Activated CD4-positive, alpha-beta T cell treated with anti-CD3 and anti-CD28 coated beads for 36 hours (primary cell): Measurements from ENCODE around the gene FAM3D. TPM values are rescaled to one million over a fixed set of nuclear protein-coding genes. Genes with fewer than 3 reads are reported as not detected.
"Not testable (repeated sequence)": the region's sequence is repeated elsewhere in the genome, so short reads cannot be mapped to it uniquely, and the experiment has no call there.

Experiments
- ATAC-seq: fragments of 200-7000 bp; cut with Tn5 transposase; one replicate; pipeline ENCODE4 v1.10.0; 2021; ENCODE audit warnings: mild to moderate bottlenecking, moderate library complexity
- CTCF ChIA-PET: fragments of 350-600 bp; sonication (Branson Sonifier 250); formaldehyde crosslinking; loops from one replicate; lab custom pipeline; 2021; ENCODE audit warnings: antibody characterized with exemption; lab: Charles Lee
- POLR2A ChIA-PET: fragments of 350-600 bp; sonication (Branson Sonifier 250); formaldehyde crosslinking; loops from one replicate; lab custom pipeline; 2021; ENCODE audit warnings: antibody characterized with exemption, inconsistent platforms; lab: Charles Lee
- DNase-seq: peaks from one replicate; pipeline ENCODE4 v3.0.0-alpha.2; 2020
- H3K27ac Mint-ChIP-seq: one replicate; pipeline ENCODE4 v1.8.0; 2021; ENCODE audit warnings: mixed read lengths
- H3K27me3 Mint-ChIP-seq: one replicate; pipeline ENCODE4 v1.8.0; 2021; ENCODE audit warnings: mixed read lengths
- H3K36me3 Mint-ChIP-seq: one replicate; pipeline ENCODE4 v1.8.0; 2021; ENCODE audit warnings: low read depth, mixed read lengths
- H3K4me1 Mint-ChIP-seq: one replicate; pipeline ENCODE4 v1.8.0; 2021; ENCODE audit warnings: mixed read lengths
- H3K4me3 Mint-ChIP-seq: one replicate; pipeline ENCODE4 v1.8.0; 2021; ENCODE audit warnings: mild to moderate bottlenecking, moderate library complexity, mixed read lengths
- H3K9me3 Mint-ChIP-seq: one replicate; pipeline ENCODE4 v1.8.0; 2021; ENCODE audit warnings: low read depth, mixed read lengths
- intact Hi-C, 2 experiments: fragments of 100-400 bp; cut with DNase I in 1 of 2; cut with micrococcal nuclease in 1 of 2; formaldehyde crosslinking; loops; one replicate each; pipeline versions ENCODE4 v1.14.2 to v1.15.1; 2022 to 2024; cut with DNase I, micrococcal nuclease
- total RNA-seq, 2 experiments: library from RNA; stranded (reverse); gene quantifications; one replicate each; pipeline ENCODE4 v1.2.3, GENCODE V29; 2021

FAM3D gene
- total RNA-seq, 2 experiments from 2014 or later = not detected

DNA sequence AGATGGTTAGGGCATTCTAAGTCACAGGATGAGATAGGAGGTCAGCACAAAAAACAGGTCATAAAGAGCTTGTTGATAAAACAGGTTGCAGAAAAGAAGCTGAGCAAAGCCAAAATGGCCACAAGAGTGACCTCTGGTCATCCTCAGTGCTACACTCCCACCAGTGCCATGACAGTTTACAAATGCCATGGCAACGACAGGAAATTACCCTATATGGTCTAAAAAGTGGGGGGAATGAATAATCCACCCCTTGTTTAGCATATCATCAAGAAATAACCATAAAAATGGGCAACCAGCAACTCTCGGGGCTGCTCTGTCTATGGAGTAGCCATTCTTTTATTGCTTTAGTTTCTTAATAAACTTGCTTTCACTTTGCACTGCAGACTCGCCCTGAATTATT lies 30.2 kb upstream of the FAM3D start:
- H3K4me1 Mint-ChIP-seq, H3K9me3 Mint-ChIP-seq, H3K27me3 Mint-ChIP-seq, DNase-seq, CTCF ChIA-PET, H3K27ac Mint-ChIP-seq, ATAC-seq, POLR2A ChIA-PET, H3K36me3 Mint-ChIP-seq, H3K4me3 Mint-ChIP-seq: not testable (repeated sequence)
- intact Hi-C loops = loop anchor here in 1 of 2 experiments (5.0 kb wide), 1 partner anchor 50 kb away; no protein-coding TSS in a partner anchor

GRCh38 chr3:58696093-58696492 lies 29.5 kb upstream of the FAM3D start:
- Mint-ChIP-seq H3K36me3 (no peaks in the 10 kb centered on the region), H3K27ac (no peak overlapping the region), H3K27me3 (peaks cover 7% of the 10 kb centered on the region), H3K4me3 (no peak overlapping the region), H3K4me1 (peaks cover 7% of the 10 kb centered on the region), H3K9me3 (peaks cover 6% of the 10 kb centered on the region)
- no peak for DNase-seq
- intact Hi-C loops = loop anchor here in 1 of 2 experiments (5.0 kb wide), 1 partner anchor 49 kb away; no protein-coding TSS in a partner anchor
- POLR2A ChIA-PET = no interaction called here
- CTCF ChIA-PET = interaction anchor here (0.6 kb wide), 1 partner anchor 75 kb away, joined by 4 read pairs; no protein-coding TSS in a partner anchor
- no peak for ATAC-seq

DNA sequence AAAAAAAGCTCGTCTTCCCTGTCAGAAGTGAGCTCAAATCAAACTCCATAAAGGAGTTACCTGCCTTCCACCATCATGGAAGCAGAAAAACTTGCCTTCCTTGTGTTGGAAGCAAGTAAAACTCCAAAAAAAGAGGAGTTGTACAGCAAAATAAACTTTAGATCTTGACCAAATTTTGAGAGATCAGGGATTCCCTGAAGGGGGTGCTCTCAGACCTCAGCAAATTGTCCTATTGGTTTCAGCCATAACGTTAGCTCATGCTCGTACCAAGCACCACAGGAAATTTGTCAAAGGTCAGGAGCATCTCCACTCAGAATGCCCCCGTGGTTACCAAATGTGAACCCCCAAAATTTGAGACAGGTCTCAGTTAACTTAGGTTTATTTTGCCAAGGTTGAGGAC lies 28.7 kb upstream of the FAM3D start:
- not testable (repeated sequence) for DNase-seq, H3K36me3 Mint-ChIP-seq, H3K27ac Mint-ChIP-seq

DNA sequence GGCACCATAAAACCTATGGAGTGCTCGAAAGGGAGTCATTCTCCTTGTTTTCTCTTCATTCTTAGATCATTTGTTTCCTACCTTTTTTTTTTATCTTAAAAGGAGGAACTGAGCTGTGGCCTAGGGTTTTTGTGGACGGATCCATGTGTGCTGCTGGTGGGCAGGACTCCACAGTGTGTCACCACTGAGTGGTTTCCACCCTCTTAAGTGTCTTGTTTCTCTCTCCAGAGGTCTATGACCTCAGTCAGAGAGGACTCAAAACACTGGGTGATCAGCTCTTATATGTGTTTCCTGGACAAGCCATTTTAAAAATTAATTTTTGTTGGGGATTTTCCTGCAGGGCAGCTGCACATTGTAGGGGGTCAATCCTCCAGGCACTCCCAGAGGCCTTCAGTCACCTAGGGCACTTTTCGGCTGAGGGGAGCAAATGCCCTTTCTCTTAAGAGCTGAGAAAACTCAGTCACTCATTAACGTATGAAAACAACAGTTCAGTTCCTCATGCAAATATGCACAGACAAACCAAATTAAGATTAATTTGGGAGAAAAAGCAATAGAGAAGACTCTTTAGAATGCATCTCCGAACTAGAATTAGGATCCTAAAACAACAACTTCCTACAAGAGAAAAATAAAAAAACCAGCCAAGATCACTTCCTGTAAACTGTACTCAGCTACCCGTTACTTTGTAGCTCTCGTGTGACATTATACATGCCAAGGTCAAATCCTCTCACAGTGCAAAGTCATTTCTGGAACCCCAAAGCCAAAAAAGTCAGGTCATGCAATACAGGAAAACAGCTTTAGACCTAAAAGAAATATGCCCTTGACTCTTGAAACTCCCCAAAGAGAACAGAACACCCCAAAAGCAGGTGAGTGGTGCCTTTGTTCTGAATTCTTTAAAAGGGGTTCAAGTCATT lies 27.6 kb upstream of the FAM3D start:
- Mint-ChIP-seq H3K4me3 (no peak overlapping the region), H3K27me3 (peaks cover 2% of the 10 kb centered on the region)

More for the DNA sequence above, 28.7 kb upstream of the FAM3D start:
- H3K9me3 Mint-ChIP-seq, H3K4me3 Mint-ChIP-seq, POLR2A ChIA-PET, H3K27me3 Mint-ChIP-seq, H3K4me1 Mint-ChIP-seq, ATAC-seq: not testable (repeated sequence)
- intact Hi-C loops = loop anchor here in 1 of 2 experiments (5.0 kb wide), 1 partner anchor 48 kb away; no protein-coding TSS in a partner anchor
- CTCF ChIA-PET = interaction anchor here (0.6 to 1.0 kb wide), 2 partner anchors 53 to 76 kb away, joined by 3 to 4 read pairs; no protein-coding TSS in a partner anchor

GRCh38 chr3:58692484-58692883 lies 25.9 kb upstream of the FAM3D start:
- DNase-seq (no peak), ATAC-seq (no peak)
- ChIA-PET POLR2A (no interaction called here), CTCF (no interaction called here)
- peaks cover 4% of the 10 kb centered on the region for H3K4me1 Mint-ChIP-seq
- H3K27me3 Mint-ChIP-seq = peaks cover 10% of the 10 kb centered on the region
- H3K27ac Mint-ChIP-seq = no peak overlapping the region
- peaks cover 10% of the 10 kb centered on the region for H3K9me3 Mint-ChIP-seq
- no peak overlapping the region for H3K4me3 Mint-ChIP-seq
- H3K36me3 Mint-ChIP-seq = no peaks in the 10 kb centered on the region
- intact Hi-C loops = no loop called here

More for the DNA sequence above, 27.6 kb upstream of the FAM3D start:
- ATAC-seq (no peak), DNase-seq (no peak)
- H3K4me1 Mint-ChIP-seq = peaks cover 7% of the 10 kb centered on the region
- no peak overlapping the region for H3K27ac Mint-ChIP-seq
- CTCF ChIA-PET = interaction anchor here (0.8 kb wide), 1 partner anchor 1904 kb away, joined by 3 read pairs; no protein-coding TSS in a partner anchor
- peaks cover 10% of the 10 kb centered on the region for H3K9me3 Mint-ChIP-seq
- POLR2A ChIA-PET = no interaction called here
- intact Hi-C loops = no loop called here
- H3K36me3 Mint-ChIP-seq = no peaks in the 10 kb centered on the region

GRCh38 chr3:58691997-58692396 lies 25.4 kb upstream of the FAM3D start:
- ATAC-seq (no peak), DNase-seq (no peak)
- intact Hi-C loops = no loop called here
- POLR2A ChIA-PET = no interaction called here
- Mint-ChIP-seq H3K4me3 (no peak overlapping the region), H3K4me1 (no peaks in the 10 kb centered on the region), H3K27ac (no peak overlapping the region), H3K36me3 (no peaks in the 10 kb centered on the region), H3K27me3 (peaks cover 10% of the 10 kb centered on the region), H3K9me3 (peaks cover 10% of the 10 kb centered on the region)
- CTCF ChIA-PET = no interaction called here

DNA sequence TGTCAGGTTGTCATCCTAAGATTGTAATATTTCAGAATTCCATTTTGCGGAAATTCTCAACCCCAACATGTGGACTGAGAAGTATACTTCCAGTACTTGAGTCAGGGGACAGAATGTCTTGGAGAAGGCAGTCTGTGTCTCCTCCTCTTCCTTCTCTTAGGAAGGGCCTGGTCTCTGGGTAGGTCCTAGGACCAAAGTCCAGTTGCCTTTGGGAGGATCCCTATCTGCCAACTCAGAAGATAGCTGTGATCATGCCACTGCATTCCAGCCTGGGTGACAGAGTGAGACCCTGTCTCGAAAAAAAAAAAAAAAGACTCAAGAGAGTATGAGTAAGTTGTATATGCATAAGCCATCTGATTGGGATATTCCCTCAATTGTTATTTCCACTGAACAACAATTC lies 23.9 kb upstream of the FAM3D start:
- no peak for DNase-seq
- intact Hi-C loops = no loop called here
- Mint-ChIP-seq H3K4me3 (no peak overlapping the region), H3K27ac (no peak overlapping the region), H3K36me3 (no peaks in the 10 kb centered on the region), H3K9me3 (peaks cover 10% of the 10 kb centered on the region), H3K27me3 (peaks cover 13% of the 10 kb centered on the region), H3K4me1 (no peaks in the 10 kb centered on the region)
- CTCF ChIA-PET = interaction anchor here (1.1 kb wide), 1 partner anchor 1738 kb away, joined by 3 read pairs; no protein-coding TSS in a partner anchor
- no peak for ATAC-seq
- POLR2A ChIA-PET = no interaction called here

GRCh38 chr3:58688574-58688973 lies 22.0 kb upstream of the FAM3D start:
- H3K4me1 Mint-ChIP-seq = peaks cover under 1% of the 10 kb centered on the region
- H3K9me3 Mint-ChIP-seq = peaks cover 10% of the 10 kb centered on the region
- ChIA-PET POLR2A (no interaction called here), CTCF (no interaction called here)
- peaks cover 19% of the 10 kb centered on the region for H3K27me3 Mint-ChIP-seq
- DNase-seq = no peak
- no peak overlapping the region for H3K4me3 Mint-ChIP-seq
- intact Hi-C loops = loop anchor here in 1 of 2 experiments (10.0 kb wide), 1 partner anchor 736 kb away; no protein-coding TSS in a partner anchor
- H3K27ac Mint-ChIP-seq = no peak overlapping the region
- ATAC-seq = no peak
- no peaks in the 10 kb centered on the region for H3K36me3 Mint-ChIP-seq

GRCh38 chr3:58686847-58687246 lies 20.3 kb upstream of the FAM3D start:
- Mint-ChIP-seq H3K9me3 (peaks cover 10% of the 10 kb centered on the region), H3K27ac (no peak overlapping the region), H3K36me3 (no peaks in the 10 kb centered on the region), H3K4me3 (no peak overlapping the region), H3K27me3 (peaks cover 21% of the 10 kb centered on the region), H3K4me1 (peaks cover 11% of the 10 kb centered on the region)
- ATAC-seq = no peak
- ChIA-PET CTCF (no interaction called here), POLR2A (no interaction called here)
- intact Hi-C loops = loop anchor here in 1 of 2 experiments (10.0 kb wide), 1 partner anchor 738 kb away; no protein-coding TSS in a partner anchor
- no peak for DNase-seq

GRCh38 chr3:58685641-58686040 lies 19.1 kb upstream of the FAM3D start:
- Mint-ChIP-seq H3K4me3 (no peak overlapping the region), H3K27me3 (peaks cover 25% of the 10 kb centered on the region), H3K27ac (no peak overlapping the region), H3K36me3 (no peaks in the 10 kb centered on the region), H3K9me3 (peaks cover 2% of the 10 kb centered on the region), H3K4me1 (peaks cover 11% of the 10 kb centered on the region)
- intact Hi-C loops = loop anchor here in 1 of 2 experiments (10.0 kb wide), 1 partner anchor 739 kb away; no protein-coding TSS in a partner anchor
- ATAC-seq (no peak), DNase-seq (no peak)
- ChIA-PET POLR2A (no interaction called here), CTCF (no interaction called here)

DNA sequence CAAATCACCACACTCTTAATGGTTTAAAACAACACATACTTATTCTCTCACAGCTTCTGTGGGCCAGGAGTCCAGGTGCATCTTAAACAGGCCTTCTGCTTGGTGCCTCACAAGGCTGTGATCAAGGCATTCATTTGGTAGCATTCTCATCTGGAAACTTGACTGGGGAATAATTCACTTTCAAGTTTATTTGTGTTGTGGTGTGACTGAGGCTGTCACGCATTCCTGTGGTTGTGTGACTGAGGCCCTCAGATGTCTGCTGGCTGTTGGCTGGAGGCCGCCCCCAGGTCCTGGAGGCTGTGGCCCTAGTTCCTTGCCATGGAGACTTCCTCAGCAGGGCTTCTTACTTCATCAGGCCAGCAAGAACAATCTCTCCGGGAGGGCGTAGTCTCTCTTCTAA lies 16.9 kb upstream of the FAM3D start:
- intact Hi-C loops = loop anchor here (1.0 to 10.0 kb wide), 3 partner anchors 191 to 741 kb away; no protein-coding TSS in a partner anchor
- ATAC-seq = peak; percentile 68

More for the DNA sequence above, 16.9 kb upstream of the FAM3D start:
- DNase-seq = peak; percentile 65
- Mint-ChIP-seq H3K36me3 (no peaks in the 10 kb centered on the region), H3K9me3 (no peaks in the 10 kb centered on the region), H3K4me1 (peaks cover 11% of the 10 kb centered on the region), H3K4me3 (no peak overlapping the region), H3K27me3 (peaks cover 27% of the 10 kb centered on the region), H3K27ac (no peak overlapping the region)
- CTCF ChIA-PET = no interaction called here
- POLR2A ChIA-PET = no interaction called here
